Suprapubic skin (tissue), 4 donors: ENCODE results near the gene ADRA1B. TPM values are rescaled to one million over a fixed set of nuclear protein-coding genes. Genes with fewer than 3 reads are reported as not detected.
A peak's percentile ranks its signal among the peaks of the same experiment; 100 is the strongest.
"Not testable (repeated sequence)": the region's sequence is repeated elsewhere in the genome, so short reads cannot be mapped to it uniquely, and the experiment has no call there.

Experiments used
- DNase-seq, 2 donors: peaks; one replicate each; pipeline ENCODE4 v3.0.0-alpha.2; 2019; ENCODE audit warnings: low spot score in 2 of 2
- H3K27ac ChIP-seq: fragments of 200-600 bp; sonication (generic); one replicate; pipeline ENCODE4 v1.5.1; 2019
- H3K27me3 ChIP-seq: fragments of 200-600 bp; sonication (generic); one replicate; pipeline ENCODE4 v1.5.1; 2019
- H3K36me3 ChIP-seq: fragments of 200-600 bp; sonication (generic); one replicate; pipeline ENCODE4 v1.5.1; 2019
- H3K4me1 ChIP-seq: fragments of 200-600 bp; sonication (generic); one replicate; pipeline ENCODE4 v1.5.1; 2019
- H3K4me3 ChIP-seq: fragments of 200-600 bp; sonication (generic); one replicate; pipeline ENCODE4 v1.5.1; 2019; ENCODE audit warnings: mild to moderate bottlenecking
- H3K9me3 ChIP-seq: fragments of 200-600 bp; sonication (generic); one replicate; pipeline ENCODE4 v1.5.1; 2019
- CTCF ChIP-seq, 2 donors: fragments of 200-600 bp in 1 of 2; fragments of 450-650 bp in 1 of 2; sonication (generic) in 1 of 2; IDR thresholded peaks; one replicate each; pipeline ENCODE4 v1.5.1; 2016 to 2019; ENCODE audit warnings: antibody characterized with exemption in 2 of 2, mild to moderate bottlenecking in 1 of 2, moderate library complexity in 1 of 2
- EP300 ChIP-seq: sonication (generic); formaldehyde crosslinking; IDR thresholded peaks from one replicate; pipeline ENCODE4 v1.6.1; 2017; ENCODE audit warnings: antibody characterized with exemption
- POLR2A ChIP-seq, 2 donors: fragments of 450-650 bp; IDR thresholded peaks; one replicate each; pipeline ENCODE4 v1.6.1; 2017; ENCODE audit warnings: antibody characterized with exemption in 2 of 2, mild to moderate bottlenecking in 2 of 2, moderate library complexity in 2 of 2
- POLR2AphosphoS5 ChIP-seq, 3 donors: sonication (generic); formaldehyde crosslinking; IDR thresholded peaks; one replicate each; pipeline ENCODE4 v1.6.1; 2017; ENCODE audit warnings: antibody characterized with exemption in 3 of 3
- WGBS: methylation state at CpG from one replicate; pipeline ENCODE4 v1.1.5; 2018; 5-methylcytosine and 5-hydroxymethylcytosine counted together
- total RNA-seq, 4 donors: library from RNA; depleted of rRNA; stranded (reverse); fragments of >200 nt; gene quantifications; one replicate each; pipeline ENCODE4 v1.1.0, GENCODE V29; 2016

Gene ADRA1B
- total RNA-seq, 4 donors from 2014 or later, result 0.36 to 0.64 (median 0.47) TPM; not detected in 1

- H3K27me3 ChIP-seq, result peaks cover 15% of the 10 kb centered on the region
- H3K9me3 ChIP-seq, result peaks cover 9% of the 10 kb centered on the region
- no peak overlapping the region for H3K4me3 ChIP-seq
- DNase-seq, result no peak
- TF ChIP-seq CTCF (IDR thresholded peaks at IDR 0.05), result no peak
- no peak for TF ChIP-seq POLR2AphosphoS5 (IDR thresholded peaks at IDR 0.05)
- TF ChIP-seq POLR2A (IDR thresholded peaks at IDR 0.05), result no peak
- no peak for TF ChIP-seq EP300
- 97% methylated on average over 2 of the region's 2 CpGs for WGBS
- H3K27ac ChIP-seq, result no peak overlapping the region
- H3K36me3 ChIP-seq, result no peaks in the 10 kb centered on the region
- H3K4me1 ChIP-seq, result no peaks in the 10 kb centered on the region
Observed at GRCh38 chr5:159993194-159993593, 76.9 kb downstream of the ADRA1B start.

- H3K27ac ChIP-seq, result no peak overlapping the region
- H3K9me3 ChIP-seq, result peaks cover 9% of the 10 kb centered on the region
- H3K36me3 ChIP-seq, result no peaks in the 10 kb centered on the region
- no peak for TF ChIP-seq CTCF (IDR thresholded peaks at IDR 0.05)
- no peak for TF ChIP-seq POLR2AphosphoS5 (IDR thresholded peaks at IDR 0.05)
- no peak for TF ChIP-seq POLR2A (IDR thresholded peaks at IDR 0.05)
- no peak for TF ChIP-seq EP300
- H3K27me3 ChIP-seq, result peaks cover 13% of the 10 kb centered on the region
- 88% methylated on average over 3 of the region's 3 CpGs for WGBS
- DNase-seq, result no peak
- no peaks in the 10 kb centered on the region for H3K4me1 ChIP-seq
- H3K4me3 ChIP-seq, result no peak overlapping the region
Observed at GRCh38 chr5:159995907-159996306, 79.6 kb downstream of the ADRA1B start.

- Histone ChIP-seq H3K4me3 (no peak overlapping the region), H3K27me3 (peaks cover 4% of the 10 kb centered on the region), H3K9me3 (no peaks in the 10 kb centered on the region), H3K4me1 (no peaks in the 10 kb centered on the region), H3K36me3 (no peaks in the 10 kb centered on the region), H3K27ac (no peak overlapping the region)
- TF ChIP-seq POLR2AphosphoS5 (IDR thresholded peaks at IDR 0.05), result no peak
- no peak for TF ChIP-seq EP300
- no peak for TF ChIP-seq CTCF (IDR thresholded peaks at IDR 0.05)
- no peak for TF ChIP-seq POLR2A (IDR thresholded peaks at IDR 0.05)
- WGBS, result 77% methylated on average over 3 of the region's 3 CpGs
- no peak for DNase-seq
Observed at GRCh38 chr5:160001457-160001856, 85.2 kb downstream of the ADRA1B start.

GRCh38 chr5:160007514-160007913 lies 91.2 kb downstream of the ADRA1B start:
- WGBS, result 98% methylated on average over 3 of the region's 3 CpGs
- Histone ChIP-seq H3K36me3 (peaks cover 13% of the 10 kb centered on the region), H3K9me3 (no peaks in the 10 kb centered on the region), H3K4me1 (peaks cover 23% of the 10 kb centered on the region), H3K4me3 (no peak overlapping the region), H3K27me3 (no peaks in the 10 kb centered on the region), H3K27ac (no peak overlapping the region)
- no peak for DNase-seq
- TF ChIP-seq POLR2AphosphoS5 (IDR thresholded peaks at IDR 0.05) (no peak), POLR2A (IDR thresholded peaks at IDR 0.05) (no peak), EP300 (no peak), CTCF (IDR thresholded peaks at IDR 0.05) (no peak)

- 76% methylated on average over 14 of the region's 14 CpGs for WGBS
- peak overlapping the region; percentile 90 for H3K4me3 ChIP-seq
Observed at GRCh38 chr5:160008529-160008876, 92.2 kb downstream of the ADRA1B start.

More at GRCh38 chr5:160008529-160008876, 92.2 kb downstream of the ADRA1B start:
- DNase-seq, H3K9me3 ChIP-seq, H3K27me3 ChIP-seq: not testable (repeated sequence)
- Histone ChIP-seq H3K36me3 (peaks cover 21% of the 10 kb centered on the region), H3K4me1 (peaks cover 23% of the 10 kb centered on the region), H3K27ac (peak overlapping the region; percentile 87)
